Lower lobe of right lung (tissue), 2 donors: ENCODE results near the gene MICAL3. TPM values are rescaled to one million over a fixed set of nuclear protein-coding genes. Genes with fewer than 3 reads are reported as not detected.

Experiments used
- ATAC-seq, 2 donors: fragments of 200-7000 bp; cut with Tn5 transposase; one replicate each; pipeline ENCODE4 v1.9.1; 2020 to 2022; ENCODE audit warnings: mild to moderate bottlenecking in 2 of 2, moderate library complexity in 2 of 2
- DNase-seq: peaks from one replicate; pipeline ENCODE4 v3.0.0-alpha.2; 2020
- H3K27ac ChIP-seq: fragments of 200-600 bp; one replicate; pipeline ENCODE4 v1.8.0; 2022
- H3K27me3 ChIP-seq: fragments of 200-600 bp; one replicate; pipeline ENCODE4 v1.8.0; 2022; ENCODE audit warnings: low read depth
- H3K36me3 ChIP-seq: fragments of 200-600 bp; one replicate; pipeline ENCODE4 v1.8.0; 2022; ENCODE audit warnings: mild to moderate bottlenecking
- H3K4me1 ChIP-seq: fragments of 200-600 bp; one replicate; pipeline ENCODE4 v1.8.0; 2022
- H3K4me3 ChIP-seq: fragments of 200-600 bp; one replicate; pipeline ENCODE4 v1.8.0; 2022; ENCODE audit warnings: mild to moderate bottlenecking
- H3K9me3 ChIP-seq: fragments of 200-600 bp; one replicate; pipeline ENCODE4 v1.8.0; 2022
- CTCF ChIP-seq: fragments of 200-600 bp; IDR thresholded peaks from one replicate; pipeline ENCODE4 v1.8.0; 2022; ENCODE audit warnings: antibody characterized with exemption, mild to moderate bottlenecking
- intact Hi-C: fragments of 100-400 bp; cut with DNase I; formaldehyde crosslinking; loops from one replicate; pipeline ENCODE4 v1.11.0; 2022
- total RNA-seq: library from RNA; stranded (reverse); fragmentation: NEBNext Ultra II Directional; extraction: Animal tissue kit (Norgen Biotek cat#: 25700); gene quantifications from one replicate; pipeline ENCODE4 v1.2.1, GENCODE V29; 2021
- donor health status: DM: no; HTN: yes; CAD: no; lungs with severe emphysema.

Gene MICAL3
- total RNA-seq, 1 donor from 2014 or later, result 23.5 TPM

- H3K4me3 ChIP-seq, result no peak overlapping the region
- intact Hi-C loops, result no loop called here
- no peaks in the 10 kb centered on the region for H3K36me3 ChIP-seq
- H3K27ac ChIP-seq, result no peak overlapping the region
- H3K27me3 ChIP-seq, result no peaks in the 10 kb centered on the region
- ATAC-seq, result no peak
- no peaks in the 10 kb centered on the region for H3K9me3 ChIP-seq
- no peaks in the 10 kb centered on the region for H3K4me1 ChIP-seq
- no peak for DNase-seq
- TF ChIP-seq CTCF, result no peak
These were observed 93.7 kb downstream of the MICAL3 start for GRCh38 chr22:17930455-17931313.

GRCh38 chr22:17929909-17930308 lies 94.5 kb downstream of the MICAL3 start:
- DNase-seq (no peak), ATAC-seq (no peak)
- Histone ChIP-seq H3K27me3 (no peaks in the 10 kb centered on the region), H3K9me3 (no peaks in the 10 kb centered on the region), H3K4me3 (no peak overlapping the region), H3K36me3 (no peaks in the 10 kb centered on the region), H3K27ac (no peak overlapping the region), H3K4me1 (peaks cover 8% of the 10 kb centered on the region)
- TF ChIP-seq CTCF, result no peak
- intact Hi-C loops, result no loop called here

GRCh38 chr22:17928391-17928790 lies 96.0 kb downstream of the MICAL3 start:
- DNase-seq (no peak), ATAC-seq (no peak)
- Histone ChIP-seq H3K4me1 (peaks cover 21% of the 10 kb centered on the region), H3K27ac (no peak overlapping the region), H3K36me3 (no peaks in the 10 kb centered on the region), H3K27me3 (no peaks in the 10 kb centered on the region), H3K4me3 (no peak overlapping the region), H3K9me3 (no peaks in the 10 kb centered on the region)
- no peak for TF ChIP-seq CTCF
- intact Hi-C loops, result no loop called here

GRCh38 chr22:17927062-17927461 lies 97.3 kb downstream of the MICAL3 start:
- intact Hi-C loops, result no loop called here
- no peaks in the 10 kb centered on the region for H3K9me3 ChIP-seq
- no peak overlapping the region for H3K27ac ChIP-seq
- TF ChIP-seq CTCF, result no peak
- H3K4me3 ChIP-seq, result no peak overlapping the region
- peaks cover 34% of the 10 kb centered on the region for H3K4me1 ChIP-seq
- H3K36me3 ChIP-seq, result no peaks in the 10 kb centered on the region
- H3K27me3 ChIP-seq, result no peaks in the 10 kb centered on the region
- ATAC-seq (no peak), DNase-seq (no peak)

- ATAC-seq, result no peak
- Histone ChIP-seq H3K27ac (no peak overlapping the region), H3K36me3 (no peaks in the 10 kb centered on the region), H3K4me1 (peaks cover 39% of the 10 kb centered on the region), H3K4me3 (no peak overlapping the region), H3K9me3 (no peaks in the 10 kb centered on the region), H3K27me3 (no peaks in the 10 kb centered on the region)
- intact Hi-C loops, result no loop called here
- TF ChIP-seq CTCF, result no peak
- no peak for DNase-seq
These were observed 97.8 kb downstream of the MICAL3 start for GRCh38 chr22:17926516-17926915.
